GM18519 (cell line): Measurements from ENCODE around the gene SDSL.

Experiments used
- ATAC-seq: cut with Tn5 transposase; IDR thresholded peaks from one replicate; pipeline ENCODE4 v1.9.1; 2021; ENCODE audit warnings: mild to moderate bottlenecking, moderate library complexity; ENCODE audit not compliant: unreplicated experiment, low FRiP score

SDSL gene

GRCh38 chr12:113416091-113416754, 6.0 kb upstream of the SDSL start:
- ATAC-seq, result no peak

GRCh38 chr12:113418213-113418879, 3.8 kb upstream of the SDSL start:
- no peak for ATAC-seq

GRCh38 chr12:113420996-113421595, 1.1 kb upstream of the SDSL start:
- no peak for ATAC-seq

GRCh38 chr12:113422886-113423669, 898 bp downstream of the SDSL start:
- ATAC-seq, result no peak

GRCh38 chr12:113424456-113424855, 2.3 kb downstream of the SDSL start:
- no peak for ATAC-seq

GRCh38 chr12:113424915-113425823, 3.0 kb downstream of the SDSL start:
- no peak for ATAC-seq

GRCh38 chr12:113425960-113426453, 3.8 kb downstream of the SDSL start:
- no peak for ATAC-seq

- ATAC-seq, result no peak
Observed at GRCh38 chr12:113427882-113428281, 5.7 kb downstream of the SDSL start.

- no peak for ATAC-seq
Observed at GRCh38 chr12:113428482-113428881, 6.3 kb downstream of the SDSL start.

GRCh38 chr12:113432986-113433385, 10.8 kb downstream of the SDSL start:
- no peak for ATAC-seq

- ATAC-seq, result no peak
Observed at GRCh38 chr12:113435367-113435766, 13.2 kb downstream of the SDSL start.

- ATAC-seq, result no peak
Observed at GRCh38 chr12:113436586-113436985, 14.4 kb downstream of the SDSL start.

GRCh38 chr12:113436993-113437728, 15.0 kb downstream of the SDSL start:
- no peak for ATAC-seq

- ATAC-seq, result no peak
Observed at GRCh38 chr12:113437729-113438100, 15.5 kb downstream of the SDSL start.

GRCh38 chr12:113438523-113439300, 16.5 kb downstream of the SDSL start:
- no peak for ATAC-seq

GRCh38 chr12:113439301-113439597, 17.1 kb downstream of the SDSL start:
- ATAC-seq, result no peak

GRCh38 chr12:113439606-113440030, 17.4 kb downstream of the SDSL start:
- ATAC-seq, result no peak

GRCh38 chr12:113440336-113440735, 18.2 kb downstream of the SDSL start:
- ATAC-seq, result no peak
